Keratinocyte (primary cell): ENCODE data around the gene FAHD1. TPM values are rescaled to one million over a fixed set of nuclear protein-coding genes. Genes with fewer than 3 reads are reported as not detected.

ENCODE experiments used
- DNase-seq: peaks from one replicate; pipeline ENCODE4 v3.0.0-alpha.2; 2011; ENCODE audit warnings: low read depth, missing footprints, low spot score
- FAIRE-seq: peaks from 2 replicates; lab custom pipeline; 2011; peaks lifted over from hg19 to GRCh38; lab: Jason Lieb, UNC
- H2AFZ ChIP-seq: 2 replicates; pipeline ENCODE4 v1.6.0; 2012; ENCODE audit warnings: low read length, control low read depth, inconsistent platforms; ENCODE audit not compliant: control insufficient read depth
- H3K27ac ChIP-seq: 2 replicates; pipeline ENCODE4 v1.5.1; 2011; ENCODE audit warnings: low read length; ENCODE audit not compliant: control insufficient read depth, insufficient read depth
- H3K27me3 ChIP-seq: 3 replicates; pipeline ENCODE4 v1.6.0; 2011; ENCODE audit warnings: low read length; ENCODE audit not compliant: control insufficient read depth, insufficient read depth; ENCODE audit errors: extremely low read depth
- H3K36me3 ChIP-seq, 2 experiments: 2 replicates in 1 of 2; 3 replicates in 1 of 2; pipeline ENCODE4 v1.5.1; 2011; ENCODE audit warnings: low read length in 2 of 2, mild to moderate bottlenecking in 1 of 2; ENCODE audit not compliant: control insufficient read depth in 2 of 2, insufficient read depth in 2 of 2; ENCODE audit errors: extremely low read depth in 1 of 2
- H3K4me1 ChIP-seq: 3 replicates; pipeline ENCODE4 v1.5.1; 2011; ENCODE audit warnings: low read length; ENCODE audit not compliant: control insufficient read depth, insufficient read depth; ENCODE audit errors: extremely low read depth
- H3K4me2 ChIP-seq: 3 replicates; pipeline ENCODE4 v1.6.0; 2011; ENCODE audit warnings: low read depth, low read length; ENCODE audit not compliant: control insufficient read depth, insufficient read depth; ENCODE audit errors: extremely low read depth
- H3K4me3 ChIP-seq, 3 experiments: fragments of 200-600 bp in 1 of 3; sonication (generic) in 1 of 3; 2 replicates in 2 of 3; 3 replicates in 1 of 3; pipeline ENCODE4 v1.5.1; 2011 to 2016; ENCODE audit warnings: low read length in 3 of 3, mild to moderate bottlenecking in 3 of 3, control low read depth in 2 of 3, inconsistent platforms in 1 of 3, low read depth in 1 of 3, mixed read lengths in 1 of 3, mixed run types in 1 of 3, moderate library complexity in 1 of 3; ENCODE audit not compliant: control insufficient read depth in 2 of 3, insufficient read depth in 2 of 3; ENCODE audit errors: extremely low read depth in 1 of 3
- H3K79me2 ChIP-seq: 2 replicates; pipeline ENCODE4 v1.6.0; 2012; ENCODE audit warnings: low read length; ENCODE audit not compliant: control insufficient read depth, insufficient read depth
- H3K9ac ChIP-seq: 3 replicates; pipeline ENCODE4 v1.6.0; 2011; ENCODE audit warnings: low read length; ENCODE audit not compliant: control insufficient read depth, insufficient read depth; ENCODE audit errors: extremely low read depth
- H3K9me1 ChIP-seq: 3 replicates; pipeline ENCODE4 v1.6.0; 2011; ENCODE audit warnings: low read length; ENCODE audit not compliant: control insufficient read depth, insufficient read depth; ENCODE audit errors: extremely low read depth
- H3K9me3 ChIP-seq: 2 replicates; pipeline ENCODE4 v1.5.1; 2012; ENCODE audit warnings: low read depth, low read length; ENCODE audit not compliant: control insufficient read depth
- H4K20me1 ChIP-seq: 3 replicates; pipeline ENCODE4 v1.6.0; 2011; ENCODE audit warnings: low read length; ENCODE audit not compliant: control insufficient read depth, insufficient read depth; ENCODE audit errors: extremely low read depth
- CTCF ChIP-seq, 3 experiments: IDR thresholded peaks in 1 of 3; conservative IDR thresholded peaks in 1 of 3; optimal IDR thresholded peaks in 1 of 3; 2 replicates in 2 of 3; 3 replicates in 1 of 3; pipeline versions ENCODE3 to v1.5.1; 2011; ENCODE audit warnings: low read length in 3 of 3, mild to moderate bottlenecking in 3 of 3, moderate library complexity in 2 of 3, control low read depth in 1 of 3, inconsistent platforms in 1 of 3; ENCODE audit not compliant: insufficient read depth in 2 of 3; ENCODE audit errors: extremely low read depth in 1 of 3
- EZH2 ChIP-seq: IDR thresholded peaks from one replicate; pipeline ENCODE4 v1.6.1; 2012; ENCODE audit warnings: inconsistent platforms, mild to moderate bottlenecking, low read length, moderate library complexity
- dilution Hi-C: fragments of 300-500 bp; cut with MboI; formaldehyde crosslinking; loops from one replicate; pipeline ENCODE4 v1.7.0; 2020; ENCODE audit warnings: low sequenced_read_pairs; ENCODE audit not compliant: extremely low pct_ligation_motif_present
- polyA plus RNA-seq, 5 experiments: library from polyadenylated mRNA; depleted of rRNA in 3 of 5; stranded (reverse) in 3 of 5; stranded (forward) in 1 of 5; unstranded in 1 of 5; fragments of >200 nt; gene quantifications; 1 replicate in 1 of 5; 2 replicates in 3 of 5; 3 replicates in 1 of 5; pipeline versions ENCODE4 v1.2.1 to v1.2.3, GENCODE V29; 2011 to 2012; ENCODE audit warnings: missing spikeins in 2 of 5, low read depth in 1 of 5, low replicate concordance in 1 of 5

FAHD1 gene
- polyA plus RNA-seq, 1 donor (not counting 4 experiments of a cell fraction or from before 2014, with no cell fraction given): 29.4 TPM

GRCh38 chr16:1784977-1785845, 41.8 kb upstream of the FAHD1 start:
- no peak overlapping the region for H3K27ac ChIP-seq
- H3K27me3 ChIP-seq: no peaks in the 10 kb centered on the region
- peaks cover 31% of the 10 kb centered on the region for H3K4me1 ChIP-seq
- H3K9me3 ChIP-seq: no peaks in the 10 kb centered on the region
- DNase-seq: no peak
- TF ChIP-seq EZH2: no peak
- no peak for TF ChIP-seq CTCF (optimal IDR thresholded peaks at IDR 0.05 in 1 of 3, IDR thresholded peaks at IDR 0.05 in 1 of 3, conservative IDR thresholded peaks at IDR 0.05 in 1 of 3; ENCODE audit: extremely low read depth in 1 of 3, insufficient read depth in 2 of 3, low read length in 3 of 3)
- H4K20me1 ChIP-seq: peaks cover 3% of the 10 kb centered on the region
- FAIRE-seq: no peak
- H3K4me3 ChIP-seq: no peak overlapping the region
- peaks cover 2 to 11% of the 10 kb centered on the region in 2 experiments for H3K36me3 ChIP-seq
- peaks cover 44% of the 10 kb centered on the region for H3K79me2 ChIP-seq
- H3K9me1 ChIP-seq: peaks cover 4% of the 10 kb centered on the region
- no peak overlapping the region for H3K4me2 ChIP-seq
- dilution Hi-C loops: no loop called here
- no peak overlapping the region for H3K9ac ChIP-seq
- H2AFZ ChIP-seq: no peak overlapping the region

DNA sequence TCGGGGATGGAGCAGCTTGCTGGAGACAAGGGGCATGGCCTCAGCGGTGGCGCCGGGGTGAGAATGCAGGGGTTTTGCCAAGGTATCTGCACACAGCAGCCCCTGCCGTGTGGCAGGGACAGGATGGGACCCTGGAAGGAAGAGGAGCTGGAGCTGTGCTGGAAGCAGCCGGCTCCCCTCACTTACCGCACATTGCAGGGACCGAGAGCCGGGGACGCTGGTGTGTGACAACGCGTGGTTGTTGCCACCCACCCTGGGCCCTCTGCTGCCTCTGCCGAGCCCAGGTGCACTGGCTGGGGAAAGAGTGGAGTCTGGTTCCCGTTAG, 41.2 kb upstream of the FAHD1 start:
- TF ChIP-seq CTCF (optimal IDR thresholded peaks at IDR 0.05 in 1 of 3, IDR thresholded peaks at IDR 0.05 in 1 of 3, conservative IDR thresholded peaks at IDR 0.05 in 1 of 3; ENCODE audit: extremely low read depth in 1 of 3, insufficient read depth in 2 of 3, low read length in 3 of 3) (no peak), EZH2 (no peak)
- dilution Hi-C loops: no loop called here
- no peak overlapping the region for H3K4me3 ChIP-seq
- peaks cover 30% of the 10 kb centered on the region for H3K4me1 ChIP-seq
- H3K27me3 ChIP-seq: no peaks in the 10 kb centered on the region
- no peak overlapping the region for H3K27ac ChIP-seq
- no peaks in the 10 kb centered on the region for H3K9me3 ChIP-seq
- H2AFZ ChIP-seq: no peak overlapping the region
- FAIRE-seq (no peak), DNase-seq (no peak)
- peaks cover 2 to 11% of the 10 kb centered on the region in 2 experiments for H3K36me3 ChIP-seq
- peaks cover 44% of the 10 kb centered on the region for H3K79me2 ChIP-seq
- H3K4me2 ChIP-seq: no peak overlapping the region
- H3K9ac ChIP-seq: no peak overlapping the region
- peaks cover 4% of the 10 kb centered on the region for H3K9me1 ChIP-seq
- peaks cover 3% of the 10 kb centered on the region for H4K20me1 ChIP-seq
